Fibroblast of villous mesenchyme (primary cell): ENCODE measurements around the gene ANGPTL4. TPM values are rescaled to one million over a fixed set of nuclear protein-coding genes. Genes with fewer than 3 reads are reported as not detected.
A peak's percentile ranks its signal among the peaks of the same experiment; 100 is the strongest.

ENCODE experiments used
- DNase-seq: peaks from one replicate; pipeline ENCODE4 v3.0.0-alpha.2; 2010; ENCODE audit warnings: low read depth
- H3K4me3 ChIP-seq: 2 replicates; pipeline ENCODE4 v1.5.1; 2011; ENCODE audit warnings: low read depth, mild to moderate bottlenecking, low read length
- total RNA-seq: library from RNA; depleted of rRNA; stranded (reverse); fragments of >200 nt; gene quantifications from 2 replicates; pipeline ENCODE4 v1.2.3, GENCODE V29; 2012
- TF ChIP-seq, protein P1 (sequence below): IDR thresholded peaks from 2 replicates; pipeline ENCODE4 v1.5.1; 2012; ENCODE audit warnings: low read depth, mild to moderate bottlenecking, low read length; ENCODE audit not compliant: insufficient read depth

ANGPTL4 gene
- total RNA-seq, 1 donor, result 1.3 TPM

DNA sequence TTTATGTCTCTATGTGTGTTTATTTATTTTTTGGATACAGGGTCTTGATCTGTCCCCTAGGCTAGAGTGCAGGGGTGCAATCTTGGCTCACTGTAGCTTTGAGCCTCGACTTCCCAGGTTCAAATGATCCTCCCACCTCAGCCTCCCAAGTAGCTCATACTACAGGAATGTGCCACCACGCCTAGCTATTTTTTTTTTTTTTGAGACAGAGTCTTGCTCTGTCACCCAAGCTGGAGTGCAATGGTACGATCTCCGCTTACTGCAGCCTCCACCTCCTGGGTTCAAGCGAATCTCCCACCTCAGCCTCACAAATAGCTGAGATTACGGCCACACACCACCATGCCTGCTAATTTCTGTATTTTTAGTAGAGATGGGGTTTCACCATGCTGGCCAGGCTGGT, 5.0 kb upstream of the ANGPTL4 start:
- DNase-seq, result no peak
- no peak overlapping the region for H3K4me3 ChIP-seq
- TF ChIP-seq, protein P1, sequence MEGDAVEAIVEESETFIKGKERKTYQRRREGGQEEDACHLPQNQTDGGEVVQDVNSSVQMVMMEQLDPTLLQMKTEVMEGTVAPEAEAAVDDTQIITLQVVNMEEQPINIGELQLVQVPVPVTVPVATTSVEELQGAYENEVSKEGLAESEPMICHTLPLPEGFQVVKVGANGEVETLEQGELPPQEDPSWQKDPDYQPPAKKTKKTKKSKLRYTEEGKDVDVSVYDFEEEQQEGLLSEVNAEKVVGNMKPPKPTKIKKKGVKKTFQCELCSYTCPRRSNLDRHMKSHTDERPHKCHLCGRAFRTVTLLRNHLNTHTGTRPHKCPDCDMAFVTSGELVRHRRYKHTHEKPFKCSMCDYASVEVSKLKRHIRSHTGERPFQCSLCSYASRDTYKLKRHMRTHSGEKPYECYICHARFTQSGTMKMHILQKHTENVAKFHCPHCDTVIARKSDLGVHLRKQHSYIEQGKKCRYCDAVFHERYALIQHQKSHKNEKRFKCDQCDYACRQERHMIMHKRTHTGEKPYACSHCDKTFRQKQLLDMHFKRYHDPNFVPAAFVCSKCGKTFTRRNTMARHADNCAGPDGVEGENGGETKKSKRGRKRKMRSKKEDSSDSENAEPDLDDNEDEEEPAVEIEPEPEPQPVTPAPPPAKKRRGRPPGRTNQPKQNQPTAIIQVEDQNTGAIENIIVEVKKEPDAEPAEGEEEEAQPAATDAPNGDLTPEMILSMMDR, result no peak

DNA sequence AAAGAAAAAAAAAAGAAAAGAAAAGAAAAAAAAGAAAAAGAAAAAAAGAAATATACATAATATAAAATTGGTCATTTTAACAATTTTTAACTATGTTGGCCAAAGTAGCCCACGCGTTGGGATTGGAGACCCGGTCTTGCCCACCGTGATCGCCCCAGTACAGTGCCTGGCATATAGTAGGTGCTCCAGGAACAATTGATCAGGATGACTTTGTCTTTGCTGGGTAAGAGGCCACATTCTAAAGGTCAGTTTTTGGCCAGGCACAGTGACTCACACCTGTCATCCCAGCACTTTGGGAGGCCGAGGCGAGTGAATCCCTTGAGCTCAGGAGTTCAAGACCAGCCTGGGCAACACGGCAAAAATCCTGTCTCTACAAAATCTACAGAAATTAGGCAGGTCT, 3.8 kb upstream of the ANGPTL4 start:
- H3K4me3 ChIP-seq, result no peak overlapping the region
- TF ChIP-seq, protein P1, result no peak
- DNase-seq, result no peak

DNA sequence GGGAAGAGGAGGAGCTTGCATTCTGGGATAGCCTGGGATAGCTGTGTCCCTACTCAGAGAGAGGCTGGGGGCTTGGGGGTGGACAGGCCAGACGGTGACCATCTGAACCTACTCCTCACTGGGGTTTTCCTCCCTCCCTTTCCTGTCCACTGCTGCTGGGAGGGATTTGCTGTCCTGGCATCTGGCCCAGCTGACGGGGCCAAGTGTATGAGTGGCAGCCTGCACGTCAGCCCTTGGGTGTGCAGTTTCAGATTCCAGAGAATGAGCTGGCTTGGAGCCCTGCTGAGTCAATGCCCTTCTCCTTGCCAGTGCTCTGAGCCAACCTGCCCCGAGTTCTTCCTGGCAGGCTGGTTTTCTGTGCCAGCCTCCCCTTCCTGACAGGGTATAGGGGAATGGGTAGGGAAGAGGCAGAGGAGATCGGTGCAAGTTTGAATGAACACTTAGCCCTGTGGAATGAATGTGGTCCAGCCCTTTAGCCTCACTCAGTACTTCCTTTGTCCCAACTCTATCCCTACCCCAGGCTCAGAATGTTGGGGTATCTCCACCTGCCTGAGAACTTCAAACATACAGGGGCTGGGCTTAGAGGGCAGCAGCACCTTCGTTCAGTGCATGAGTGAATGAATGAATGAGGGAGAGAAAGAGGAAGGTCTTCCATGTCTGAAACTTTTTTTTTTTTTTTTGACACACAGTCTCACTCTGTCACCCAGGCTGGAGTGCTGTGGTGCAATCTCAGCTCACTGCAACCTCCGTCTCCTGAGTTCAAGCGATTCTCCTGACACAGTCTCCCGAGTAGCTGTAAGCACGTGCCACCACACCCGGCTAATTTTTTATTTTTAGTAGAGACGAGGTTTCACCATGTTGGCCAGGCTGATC, 1.8 kb upstream of the ANGPTL4 start:
- no peak overlapping the region for H3K4me3 ChIP-seq
- peak; percentile 99 for DNase-seq
- TF ChIP-seq, protein P1, result no peak

DNA sequence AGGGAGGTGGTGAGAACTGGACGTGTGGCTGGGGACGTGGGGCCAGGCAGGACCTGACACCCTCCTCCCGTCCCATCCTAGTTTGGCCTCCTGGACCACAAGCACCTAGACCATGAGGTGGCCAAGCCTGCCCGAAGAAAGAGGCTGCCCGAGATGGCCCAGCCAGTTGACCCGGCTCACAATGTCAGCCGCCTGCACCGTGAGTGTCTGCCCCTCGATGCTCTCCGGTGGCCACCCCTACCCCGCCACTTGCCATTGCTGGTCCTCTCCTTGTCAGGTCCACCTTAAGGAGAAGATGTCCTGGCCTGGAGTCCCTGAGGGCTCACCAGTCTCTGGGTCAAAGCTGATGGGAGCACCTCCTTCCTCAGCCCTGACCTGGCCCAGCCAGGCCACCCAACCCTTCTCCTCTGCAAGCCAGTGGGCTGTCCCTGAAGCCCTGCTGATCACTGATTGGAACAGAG, 2.2 kb downstream of the ANGPTL4 start:
- TF ChIP-seq, protein P1, result no peak
- H3K4me3 ChIP-seq, result peak overlapping the region; percentile 39
- DNase-seq, result no peak

DNA sequence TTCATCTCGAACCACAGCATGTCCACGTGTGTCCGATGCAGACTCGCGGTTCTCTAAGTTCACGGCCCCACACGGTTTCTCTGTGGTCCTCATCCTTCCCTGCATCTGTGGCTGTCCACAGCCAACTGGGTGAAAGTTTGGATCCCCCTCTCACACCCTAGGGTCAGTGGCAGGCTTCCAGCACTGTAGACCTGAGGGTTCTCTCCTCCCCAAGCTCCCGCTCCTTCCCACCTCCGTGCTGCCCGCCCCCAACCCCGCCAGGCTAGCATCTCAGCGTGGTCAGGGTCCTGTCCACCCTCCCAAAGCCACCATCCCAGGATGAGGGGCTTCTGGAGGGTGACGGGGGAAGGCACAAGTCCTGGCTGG, 3.0 kb downstream of the ANGPTL4 start:
- H3K4me3 ChIP-seq, result peak overlapping the region; percentile 48
- peak; percentile 91 for DNase-seq
- TF ChIP-seq, protein P1, result no peak

DNA sequence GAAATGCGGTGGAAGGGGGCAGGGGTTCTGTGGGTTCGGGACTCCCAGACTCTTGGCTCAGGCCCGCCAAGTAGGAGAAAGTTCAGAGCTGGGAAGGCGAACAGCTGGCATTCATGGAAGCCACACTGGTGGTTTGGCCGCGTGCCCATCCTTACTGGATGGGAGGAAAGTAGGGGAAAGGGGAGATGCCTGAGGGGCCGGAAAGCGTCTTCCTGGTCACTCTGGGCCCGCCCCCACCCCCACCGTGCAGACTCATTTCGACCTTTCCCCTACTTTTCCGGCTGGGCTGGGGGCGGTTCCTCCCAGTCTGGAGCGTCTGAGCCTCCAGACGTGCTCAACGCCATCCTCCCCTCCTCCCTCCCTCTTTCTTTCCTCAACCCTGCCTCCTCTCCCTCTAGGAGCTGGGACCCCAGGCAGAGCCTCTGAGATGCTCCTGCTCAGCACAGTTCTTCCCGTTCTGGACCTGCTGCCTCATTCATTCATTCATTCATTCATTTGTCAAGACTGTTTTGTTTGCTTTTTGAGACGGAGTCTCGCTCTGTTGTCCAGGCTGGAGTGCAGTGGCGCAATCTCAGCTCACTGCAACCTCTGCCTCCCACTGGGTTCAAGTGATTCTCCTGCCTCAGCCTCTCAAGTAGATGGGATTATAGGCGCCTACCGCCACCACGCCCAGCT, 3.5 kb downstream of the ANGPTL4 start:
- H3K4me3 ChIP-seq, result peak overlapping the region; percentile 48
- TF ChIP-seq, protein P1, result no peak
- peak; percentile 99 for DNase-seq
